Liver (tissue), 9 donors: ENCODE data around the gene TSPEAR. TPM values are rescaled to one million over a fixed set of nuclear protein-coding genes. Genes with fewer than 3 reads are reported as not detected.
"Not testable (repeated sequence)": the region's sequence is repeated elsewhere in the genome, so short reads cannot be mapped to it uniquely, and the experiment has no call there.

Experiments used
- DNase-seq: peaks from one replicate; pipeline ENCODE4 v3.0.0-alpha.2; 2017; ENCODE audit warnings: low spot score
- H3K27ac ChIP-seq, 2 donors: one replicate each; pipeline ENCODE4 v1.7.0; 2013; ENCODE audit warnings: inconsistent platforms in 2 of 2, low read length in 2 of 2, control low read depth in 1 of 2, low read depth in 1 of 2, mild to moderate bottlenecking in 1 of 2
- H3K27me3 ChIP-seq, 4 donors: one replicate each; pipeline versions ENCODE4 v1.6.1 to v1.7.0; 2013; ENCODE audit warnings: low read length in 3 of 4, inconsistent platforms in 1 of 4, mild to moderate bottlenecking in 1 of 4, moderate library complexity in 1 of 4; ENCODE audit not compliant: control insufficient read depth in 4 of 4, insufficient read depth in 4 of 4
- H3K36me3 ChIP-seq, 4 donors: one replicate each; pipeline versions ENCODE4 v1.6.1 to v1.7.0; 2013; ENCODE audit warnings: low read length in 3 of 4, mild to moderate bottlenecking in 3 of 4, low read depth in 1 of 4, moderate library complexity in 1 of 4; ENCODE audit not compliant: control insufficient read depth in 4 of 4, insufficient read depth in 3 of 4
- H3K4me1 ChIP-seq, 4 donors: one replicate each; pipeline versions ENCODE4 v1.6.1 to v1.7.0; 2013; ENCODE audit warnings: low read length in 3 of 4, mild to moderate bottlenecking in 3 of 4, moderate library complexity in 1 of 4; ENCODE audit not compliant: control insufficient read depth in 4 of 4, insufficient read depth in 4 of 4
- H3K4me3 ChIP-seq, 3 donors: one replicate each; pipeline versions ENCODE4 v1.6.1 to v1.7.0; 2013; ENCODE audit warnings: low read length in 3 of 3, control low read depth in 1 of 3, low read depth in 1 of 3, mild to moderate bottlenecking in 1 of 3
- H3K9ac ChIP-seq, 2 donors: one replicate each; pipeline ENCODE4 v1.7.0; 2013; ENCODE audit warnings: low read length in 2 of 2, mild to moderate bottlenecking in 2 of 2, moderate library complexity in 2 of 2, control low read depth in 1 of 2, low read depth in 1 of 2
- H3K9me3 ChIP-seq, 4 donors: one replicate each; pipeline versions ENCODE4 v1.6.1 to v1.7.0; 2013; ENCODE audit warnings: low read length in 3 of 4; ENCODE audit not compliant: control insufficient read depth in 4 of 4
- EGR1 ChIP-seq, 2 donors: IDR thresholded peaks; 2 replicates each; pipeline ENCODE4 v1.6.1; 2016 to 2018; ENCODE audit warnings: antibody characterized with exemption in 2 of 2, low read depth in 2 of 2
- FOXA2 ChIP-seq: IDR thresholded peaks from 2 replicates; pipeline ENCODE4 v1.6.1; 2016; ENCODE audit warnings: antibody characterized with exemption
- HNF4A ChIP-seq, 2 donors: conservative IDR thresholded peaks; 2 replicates each; pipeline ENCODE4 v1.6.1; 2016; ENCODE audit warnings: antibody characterized with exemption in 2 of 2, mild to moderate bottlenecking in 2 of 2
- HNF4G ChIP-seq: IDR thresholded peaks from 2 replicates; pipeline ENCODE4 v1.6.1; 2016; ENCODE audit warnings: antibody characterized with exemption
- JUND ChIP-seq, 2 donors: IDR thresholded peaks; 2 replicates each; pipeline ENCODE4 v1.6.1; 2016; ENCODE audit warnings: antibody characterized with exemption in 2 of 2
- RXRA ChIP-seq, 2 donors: IDR thresholded peaks; 2 replicates each; pipeline ENCODE4 v1.6.1; 2017 to 2018; ENCODE audit warnings: antibody characterized with exemption in 2 of 2, mild to moderate bottlenecking in 1 of 2
- TAF1 ChIP-seq: conservative IDR thresholded peaks from 2 replicates; pipeline ENCODE4 v1.6.1; 2016; ENCODE audit warnings: antibody characterized with exemption, mild to moderate bottlenecking
- YY1 ChIP-seq: IDR thresholded peaks from 2 replicates; pipeline ENCODE4 v1.6.1; 2016; ENCODE audit warnings: antibody characterized with exemption, mild to moderate bottlenecking
- WGBS: extraction: QIAGEN DNeasy Blood & Tissue Kit; methylation state at CpG from one replicate; pipeline ENCODE4 v1.1.7; 2013; 5-methylcytosine and 5-hydroxymethylcytosine counted together
- polyA plus RNA-seq, 2 donors: library from polyadenylated mRNA; stranded (reverse) in 1 of 2; unstranded in 1 of 2; fragments of 200-250 nt in 1 of 2; fragments of >200 nt in 1 of 2; fragmentation: Nextera tagmentation in 1 of 2; extraction: Ambion mirVana in 1 of 2; gene quantifications; one replicate each; pipeline versions ENCODE4 v1.2.1 to v1.2.3, GENCODE V29; 2013 to 2015
- total RNA-seq, 2 donors: library from RNA; depleted of rRNA; stranded (reverse); fragments of >200 nt; gene quantifications; one replicate each; pipeline ENCODE4 v1.2.3, GENCODE V29; 2014
- TF ChIP-seq, protein P1 (sequence below): IDR thresholded peaks from 2 replicates; pipeline ENCODE4 v1.6.1; 2016; ENCODE audit warnings: antibody characterized with exemption
- TF ChIP-seq, protein P2 (sequence below): IDR thresholded peaks from 2 replicates; pipeline ENCODE4 v1.6.1; 2016; ENCODE audit warnings: antibody characterized with exemption
- TF ChIP-seq, protein P3 (sequence below): fragments of 150-350 bp; IDR thresholded peaks from 2 replicates; pipeline ENCODE4 v1.5.1; 2017; ENCODE audit warnings: improper control_type of control experiment, low read depth, low read length; ENCODE audit not compliant: missing input control
- donor health status: healthy.
- donor health status: healthy.
- donor health status: healthy.
- donor health status: healthy.
- donor health status: healthy.

TSPEAR gene
- total and polyA plus RNA-seq, 4 donors = under 0.01 to 0.14 (median 0.01) TPM; not detected in 1

DNA sequence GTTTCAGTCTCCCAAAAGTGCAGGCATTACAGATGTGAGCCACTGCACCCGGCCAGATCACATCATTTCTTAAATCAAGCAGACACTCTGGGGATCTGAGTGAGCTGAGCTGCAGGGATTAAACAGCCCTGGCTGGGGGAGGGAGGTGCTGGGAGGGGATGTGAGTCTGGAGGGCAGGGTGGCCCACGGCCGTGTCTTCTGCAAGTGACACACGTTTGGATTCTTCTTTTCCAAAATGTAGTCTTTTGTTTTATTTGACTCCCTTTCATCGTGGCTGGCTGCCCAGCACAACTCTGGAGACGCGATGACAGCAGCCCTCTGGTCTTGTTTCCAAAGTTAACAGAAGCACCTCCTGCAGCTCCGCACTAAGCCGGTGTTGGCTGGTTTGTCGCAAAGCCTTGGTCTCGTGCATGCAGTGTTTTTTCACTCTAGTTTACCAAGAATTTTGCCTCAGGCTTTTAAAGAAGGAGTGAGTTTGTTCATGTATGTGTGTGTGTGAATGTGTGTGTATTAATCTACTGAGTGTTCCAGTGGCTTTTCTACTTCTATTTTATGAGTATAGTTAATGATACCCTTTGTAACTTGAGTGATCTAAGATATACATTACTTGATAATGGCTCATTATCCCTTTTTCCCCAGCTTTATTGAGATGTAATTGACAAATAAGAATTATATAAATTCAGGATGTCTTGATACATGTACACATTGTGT, 128.1 kb downstream of the TSPEAR start:
- Histone ChIP-seq H3K9ac (no peak overlapping the region), H3K36me3 (no peaks in the 10 kb centered on the region), H3K27ac (no peak overlapping the region), H3K4me1 (peaks cover 0 to 6% (median 0%) of the 10 kb centered on the region in 4 donors), H3K4me3 (no peak overlapping the region), H3K9me3 (peaks cover 0 to 9% (median under 1%) of the 10 kb centered on the region in 4 donors), H3K27me3 (no peaks in the 10 kb centered on the region)
- WGBS = 25% methylated on average over 11 of the region's 11 CpGs
- TF ChIP-seq, protein P1, sequence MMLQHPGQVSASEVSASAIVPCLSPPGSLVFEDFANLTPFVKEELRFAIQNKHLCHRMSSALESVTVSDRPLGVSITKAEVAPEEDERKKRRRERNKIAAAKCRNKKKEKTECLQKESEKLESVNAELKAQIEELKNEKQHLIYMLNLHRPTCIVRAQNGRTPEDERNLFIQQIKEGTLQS = no peak
- TF ChIP-seq FOXA2 = no peak
- no peak for DNase-seq

DNA sequence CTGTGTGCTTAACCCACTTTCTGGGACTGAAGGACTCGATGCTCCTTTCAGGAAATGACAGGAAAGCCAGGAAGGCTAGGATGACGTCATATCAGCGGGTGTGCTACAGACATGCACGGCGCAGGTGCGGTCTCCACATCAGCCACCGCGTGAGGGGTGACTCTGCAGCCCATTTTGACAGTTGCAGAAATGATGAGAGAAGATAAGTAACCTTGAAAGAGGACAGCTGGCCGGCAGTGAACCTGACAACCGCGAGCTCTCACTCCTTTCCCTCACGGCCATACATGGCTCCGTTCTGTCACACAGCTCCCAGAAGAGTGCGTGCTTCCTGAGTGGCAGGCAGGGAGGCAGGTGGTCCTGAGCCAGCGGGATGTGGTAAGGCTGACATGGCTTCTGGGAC, 129.3 kb downstream of the TSPEAR start:
- TF ChIP-seq HNF4G = no peak
- TF ChIP-seq, protein P2, sequence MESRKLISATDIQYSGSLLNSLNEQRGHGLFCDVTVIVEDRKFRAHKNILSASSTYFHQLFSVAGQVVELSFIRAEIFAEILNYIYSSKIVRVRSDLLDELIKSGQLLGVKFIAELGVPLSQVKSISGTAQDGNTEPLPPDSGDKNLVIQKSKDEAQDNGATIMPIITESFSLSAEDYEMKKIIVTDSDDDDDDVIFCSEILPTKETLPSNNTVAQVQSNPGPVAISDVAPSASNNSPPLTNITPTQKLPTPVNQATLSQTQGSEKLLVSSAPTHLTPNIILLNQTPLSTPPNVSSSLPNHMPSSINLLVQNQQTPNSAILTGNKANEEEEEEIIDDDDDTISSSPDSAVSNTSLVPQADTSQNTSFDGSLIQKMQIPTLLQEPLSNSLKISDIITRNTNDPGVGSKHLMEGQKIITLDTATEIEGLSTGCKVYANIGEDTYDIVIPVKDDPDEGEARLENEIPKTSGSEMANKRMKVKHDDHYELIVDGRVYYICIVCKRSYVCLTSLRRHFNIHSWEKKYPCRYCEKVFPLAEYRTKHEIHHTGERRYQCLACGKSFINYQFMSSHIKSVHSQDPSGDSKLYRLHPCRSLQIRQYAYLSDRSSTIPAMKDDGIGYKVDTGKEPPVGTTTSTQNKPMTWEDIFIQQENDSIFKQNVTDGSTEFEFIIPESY = no peak
- no peak for TF ChIP-seq EGR1 (IDR thresholded peaks at IDR 0.05; ENCODE audit: low read depth in 2 of 2)
- no peak for TF ChIP-seq JUND (IDR thresholded peaks at IDR 0.05)
- TF ChIP-seq, protein P3, sequence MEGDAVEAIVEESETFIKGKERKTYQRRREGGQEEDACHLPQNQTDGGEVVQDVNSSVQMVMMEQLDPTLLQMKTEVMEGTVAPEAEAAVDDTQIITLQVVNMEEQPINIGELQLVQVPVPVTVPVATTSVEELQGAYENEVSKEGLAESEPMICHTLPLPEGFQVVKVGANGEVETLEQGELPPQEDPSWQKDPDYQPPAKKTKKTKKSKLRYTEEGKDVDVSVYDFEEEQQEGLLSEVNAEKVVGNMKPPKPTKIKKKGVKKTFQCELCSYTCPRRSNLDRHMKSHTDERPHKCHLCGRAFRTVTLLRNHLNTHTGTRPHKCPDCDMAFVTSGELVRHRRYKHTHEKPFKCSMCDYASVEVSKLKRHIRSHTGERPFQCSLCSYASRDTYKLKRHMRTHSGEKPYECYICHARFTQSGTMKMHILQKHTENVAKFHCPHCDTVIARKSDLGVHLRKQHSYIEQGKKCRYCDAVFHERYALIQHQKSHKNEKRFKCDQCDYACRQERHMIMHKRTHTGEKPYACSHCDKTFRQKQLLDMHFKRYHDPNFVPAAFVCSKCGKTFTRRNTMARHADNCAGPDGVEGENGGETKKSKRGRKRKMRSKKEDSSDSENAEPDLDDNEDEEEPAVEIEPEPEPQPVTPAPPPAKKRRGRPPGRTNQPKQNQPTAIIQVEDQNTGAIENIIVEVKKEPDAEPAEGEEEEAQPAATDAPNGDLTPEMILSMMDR = no peak
- TF ChIP-seq RXRA (IDR thresholded peaks at IDR 0.05) = no peak
- TF ChIP-seq, protein P1 = no peak
- TF ChIP-seq TAF1 = no peak
- no peak for TF ChIP-seq FOXA2
- peak; percentile 21 for DNase-seq
- H3K9me3 ChIP-seq = peaks cover 0 to 9% (median 2%) of the 10 kb centered on the region in 4 donors
- 80% methylated on average over 15 of the region's 15 CpGs for WGBS
- H3K36me3 ChIP-seq = no peaks in the 10 kb centered on the region
- peaks cover 0 to 6% (median 0%) of the 10 kb centered on the region in 4 donors for H3K4me1 ChIP-seq
- no peak overlapping the region for H3K27ac ChIP-seq
- no peak overlapping the region for H3K9ac ChIP-seq
- no peaks in the 10 kb centered on the region for H3K27me3 ChIP-seq
- H3K4me3 ChIP-seq = no peak overlapping the region

DNA sequence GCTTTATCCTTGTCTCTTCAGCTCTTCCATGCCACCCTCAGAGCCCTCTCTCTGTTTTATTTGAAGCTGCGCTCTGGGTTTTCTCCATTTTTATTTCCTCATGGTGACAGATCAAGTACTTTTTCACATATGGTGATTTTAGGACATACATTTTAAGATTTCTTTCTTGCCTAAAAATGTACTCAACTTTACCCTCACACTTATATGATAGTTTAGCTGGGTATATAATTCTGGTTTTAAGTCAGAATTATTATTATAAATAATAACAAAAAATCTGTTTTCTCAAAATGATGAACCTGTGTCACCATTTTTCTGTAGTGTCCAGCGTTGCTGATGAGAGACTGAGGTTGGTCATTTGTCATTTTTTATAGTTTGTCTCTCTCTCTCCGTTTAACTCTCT, 130.2 kb downstream of the TSPEAR start:
- Histone ChIP-seq H3K27ac (no peak overlapping the region), H3K9me3 (peaks cover 0 to 9% (median 3%) of the 10 kb centered on the region in 4 donors), H3K36me3 (no peaks in the 10 kb centered on the region), H3K27me3 (no peaks in the 10 kb centered on the region), H3K4me3 (no peak overlapping the region), H3K9ac (no peak overlapping the region), H3K4me1 (peaks cover 0 to 6% (median 0%) of the 10 kb centered on the region in 4 donors)
- TF ChIP-seq HNF4G = no peak
- TF ChIP-seq YY1 = no peak
- no peak for TF ChIP-seq HNF4A (conservative IDR thresholded peaks at IDR 0.05)
- no peak for TF ChIP-seq RXRA (IDR thresholded peaks at IDR 0.05)
- WGBS = 82% methylated on average over 3 of the region's 3 CpGs
- DNase-seq = no peak

DNA sequence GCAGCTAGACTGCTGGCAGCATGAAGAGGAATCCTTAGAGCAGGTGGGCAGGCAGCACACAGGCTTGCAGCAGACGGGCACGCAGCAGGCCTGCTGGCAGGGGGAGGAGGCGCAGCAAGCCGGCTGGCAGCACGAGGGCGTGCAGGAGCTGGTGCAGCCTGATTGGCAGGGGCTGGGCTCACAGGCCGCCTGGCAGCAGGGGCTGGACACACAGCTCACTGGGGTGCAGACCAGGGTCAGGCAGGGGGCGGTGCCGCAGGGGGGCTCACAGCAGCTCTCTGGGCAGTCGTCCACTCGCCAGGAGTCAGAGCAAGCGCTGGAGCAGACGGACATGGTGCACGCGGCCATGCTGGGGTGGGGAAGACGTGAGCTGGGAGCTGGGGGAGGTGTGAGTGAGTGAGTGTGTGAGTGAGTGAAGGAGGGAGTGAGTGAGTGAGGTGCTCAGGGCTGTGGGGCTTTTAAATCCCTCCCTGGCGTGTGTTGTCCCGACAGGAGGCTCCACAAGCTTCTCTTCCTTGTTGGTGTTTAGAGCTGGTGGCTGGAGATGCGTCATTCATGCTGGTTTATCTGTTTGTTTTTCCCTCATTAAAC, 131.0 kb downstream of the TSPEAR start, which contains the start of gene KRTAP10-5:
KRTAP10-5 (minus strand) TSS at position 374 of the 591 bp plus-strand sequence; CDS start at position 348, 26 bp downstream.
- not testable (repeated sequence) for H3K4me3 ChIP-seq

More for the DNA sequence above, 131.0 kb downstream of the TSPEAR start, which contains the start of gene KRTAP10-5:
- H3K9me3 ChIP-seq, H3K27me3 ChIP-seq, H3K27ac ChIP-seq, DNase-seq, H3K9ac ChIP-seq, H3K4me1 ChIP-seq, H3K36me3 ChIP-seq: not testable (repeated sequence)
- 47% methylated on average over 19 of the region's 19 CpGs for WGBS
